BE2C (cell line): Measurements from ENCODE around the gene SLC6A8.

Source experiments
- DNase-seq: peaks from one replicate; pipeline ENCODE4 v3.0.0-alpha.2; 2020
- H3K27me3 ChIP-seq: fragments of 250-450 bp; sonication (Bioruptor Pico); 2 replicates; pipeline ENCODE4 v1.5.1; 2020; ENCODE audit warnings: mild to moderate bottlenecking
- H3K36me3 ChIP-seq: fragments of 250-450 bp; sonication (Bioruptor Pico); 2 replicates; pipeline ENCODE4 v1.5.1; 2020; ENCODE audit warnings: mild to moderate bottlenecking
- H3K4me1 ChIP-seq: fragments of 250-450 bp; sonication (Bioruptor Pico); 2 replicates; pipeline ENCODE4 v1.5.1; 2020
- H3K4me3 ChIP-seq: 2 replicates; pipeline ENCODE4 v1.5.1; 2011; ENCODE audit warnings: low read depth, low read length
- H3K9me3 ChIP-seq: fragments of 250-450 bp; sonication (Bioruptor Pico); 2 replicates; pipeline ENCODE4 v1.5.1; 2020
- CTCF ChIP-seq: IDR thresholded peaks from 2 replicates; pipeline ENCODE4 v1.5.1; 2012; ENCODE audit warnings: mild to moderate bottlenecking, low read depth, low read length

Gene SLC6A8

GRCh38 chrX:153719701-153720100, 32.0 kb downstream of the SLC6A8 start:
- Histone ChIP-seq H3K4me1 (no peaks in the 10 kb centered on the region), H3K9me3 (no peaks in the 10 kb centered on the region; the same call in 1 of the 2 replicates), H3K27me3 (no peaks in the 10 kb centered on the region), H3K4me3 (no peak overlapping the region), H3K36me3 (peaks cover 28% of the 10 kb centered on the region)
- no peak for DNase-seq
- TF ChIP-seq CTCF, result no peak

GRCh38 chrX:153722704-153723350, 35.1 kb downstream of the SLC6A8 start:
- Histone ChIP-seq H3K4me3 (peak overlapping the region; percentile 67), H3K9me3 (no peaks in the 10 kb centered on the region; the same call in 1 of the 2 replicates), H3K36me3 (peaks cover 21% of the 10 kb centered on the region), H3K27me3 (no peaks in the 10 kb centered on the region), H3K4me1 (peaks cover 19% of the 10 kb centered on the region)
- no peak for DNase-seq
- TF ChIP-seq CTCF, result no peak

GRCh38 chrX:153723351-153724251, 35.9 kb downstream of the SLC6A8 start:
- Histone ChIP-seq H3K27me3 (no peaks in the 10 kb centered on the region), H3K36me3 (peaks cover 19% of the 10 kb centered on the region), H3K4me3 (peak overlapping the region; percentile 67), H3K9me3 (no peaks in the 10 kb centered on the region; the same call in 1 of the 2 replicates), H3K4me1 (peaks cover 19% of the 10 kb centered on the region)
- TF ChIP-seq CTCF, result peak; percentile 48
- DNase-seq, result peak; percentile 63

GRCh38 chrX:153724252-153725038, 36.7 kb downstream of the SLC6A8 start, which contains the start of the genes ABCD1 and BCAP31:
ABCD1 (plus strand) TSS chrX:153724856; CDS start chrX:153725267, 411 bp downstream.
BCAP31 (minus strand) TSS chrX:153724387; CDS start chrX:153723244, 1,143 bp downstream.
- peaks cover 19% of the 10 kb centered on the region for H3K4me1 ChIP-seq
- TF ChIP-seq CTCF, result no peak
- peak; percentile 92 for DNase-seq
- peaks cover 16% of the 10 kb centered on the region for H3K36me3 ChIP-seq
- no peaks in the 10 kb centered on the region; the same call in 1 of the 2 replicates for H3K9me3 ChIP-seq
- peak within 1 kb of the TSS; percentile 67 for H3K4me3 ChIP-seq
- H3K27me3 ChIP-seq, result no peaks in the 10 kb centered on the region

GRCh38 chrX:153725039-153725831, 37.5 kb downstream of the SLC6A8 start:
- H3K4me1 ChIP-seq, result peaks cover 19% of the 10 kb centered on the region
- no peaks in the 10 kb centered on the region for H3K27me3 ChIP-seq
- H3K4me3 ChIP-seq, result peak overlapping the region; percentile 49
- no peak for TF ChIP-seq CTCF
- H3K36me3 ChIP-seq, result peaks cover 11% of the 10 kb centered on the region
- no peak for DNase-seq
- H3K9me3 ChIP-seq, result no peaks in the 10 kb centered on the region; the same call in 1 of the 2 replicates
